Colonic mucosa (tissue), 4 donors: ENCODE data around the gene ABCB11. TPM values are rescaled to one million over a fixed set of nuclear protein-coding genes. Genes with fewer than 3 reads are reported as not detected.

ENCODE experiments used
- DNase-seq: peaks from one replicate; pipeline ENCODE4 v3.0.0-alpha.2; 2020
- H3K27ac ChIP-seq: fragments of 200-600 bp; one replicate; pipeline ENCODE4 v1.8.0; 2021
- H3K27me3 ChIP-seq: fragments of 200-600 bp; one replicate; pipeline ENCODE4 v1.8.0; 2021
- H3K36me3 ChIP-seq: fragments of 200-600 bp; one replicate; pipeline ENCODE4 v1.8.0; 2021
- H3K4me1 ChIP-seq: fragments of 200-600 bp; one replicate; pipeline ENCODE4 v1.8.0; 2021; ENCODE audit warnings: mild to moderate bottlenecking
- H3K4me3 ChIP-seq: fragments of 200-600 bp; one replicate; pipeline ENCODE4 v1.8.0; 2021
- H3K9ac ChIP-seq, 2 donors: one replicate each; pipeline ENCODE4 v1.7.0; 2013; ENCODE audit warnings: control low read depth in 2 of 2, low read depth in 2 of 2, low read length in 2 of 2
- H3K9me3 ChIP-seq: fragments of 200-600 bp; one replicate; pipeline ENCODE4 v1.8.0; 2021
- intact Hi-C: fragments of 100-400 bp; cut with DNase I; formaldehyde crosslinking; loops from one replicate; pipeline ENCODE4 v1.14.1; 2022
- total RNA-seq, 2 donors: library from RNA; stranded (reverse); fragmentation: NEBNext Ultra II Directional in 1 of 2; extraction: Animal tissue kit (Norgen Biotek cat#: 25700) in 1 of 2; gene quantifications; one replicate each; pipeline ENCODE4 v1.2.1, GENCODE V29; 2021
- TF ChIP-seq, protein P1 (sequence below): fragments of 200-600 bp; IDR thresholded peaks from one replicate; pipeline ENCODE4 v1.8.0; 2022; ENCODE audit warnings: antibody characterized with exemption, mild to moderate bottlenecking
- donor health status: healthy.
- donor health status: DM: no; HTN: no; CAD: no.
- donor health status: DM: no; HTN: no; CAD: no.

Gene ABCB11
- total RNA-seq, 2 donors from 2014 or later: 0.74 to 1.1 TPM

DNA sequence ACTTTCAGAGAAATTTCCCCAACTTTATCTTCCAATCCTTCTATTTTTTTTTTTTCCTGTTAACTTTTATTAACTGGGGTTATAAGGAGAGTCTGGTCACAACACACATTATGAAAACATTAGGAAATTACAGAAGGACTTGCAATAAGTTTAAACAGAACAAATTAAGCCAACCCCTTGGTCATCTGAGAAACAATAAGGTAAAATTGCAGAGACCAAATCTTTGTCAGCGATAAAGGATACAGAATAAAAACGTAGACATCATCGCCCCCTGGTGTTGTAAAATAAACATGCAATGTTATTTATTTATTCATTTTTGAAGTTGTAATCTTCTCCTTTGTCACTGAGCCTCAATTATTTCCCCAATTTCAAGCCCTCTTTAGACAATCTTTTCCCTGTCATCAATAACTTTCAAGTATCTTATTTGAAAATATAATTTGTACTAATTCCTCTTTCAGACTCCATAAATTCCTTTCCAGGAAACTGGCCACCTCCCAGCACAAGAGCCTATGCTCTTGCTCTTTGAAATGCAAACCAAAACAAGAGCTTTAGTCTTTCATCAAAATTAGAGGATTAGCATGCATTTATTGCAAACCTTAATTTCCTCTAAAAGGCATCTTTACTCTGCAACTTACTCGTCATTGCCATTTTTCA is 110.5 kb downstream of the ABCB11 start:
- no peak overlapping the region for H3K9ac ChIP-seq
- no peaks in the 10 kb centered on the region for H3K36me3 ChIP-seq
- no peaks in the 10 kb centered on the region for H3K4me1 ChIP-seq
- no peaks in the 10 kb centered on the region for H3K9me3 ChIP-seq
- H3K4me3 ChIP-seq: no peak overlapping the region
- no peaks in the 10 kb centered on the region for H3K27me3 ChIP-seq
- no peak overlapping the region for H3K27ac ChIP-seq
- intact Hi-C loops: loop anchor here (2.0 to 5.0 kb wide), 2 partner anchors 146 to 573 kb away; no protein-coding TSS in a partner anchor
- DNase-seq: no peak
- TF ChIP-seq, protein P1, sequence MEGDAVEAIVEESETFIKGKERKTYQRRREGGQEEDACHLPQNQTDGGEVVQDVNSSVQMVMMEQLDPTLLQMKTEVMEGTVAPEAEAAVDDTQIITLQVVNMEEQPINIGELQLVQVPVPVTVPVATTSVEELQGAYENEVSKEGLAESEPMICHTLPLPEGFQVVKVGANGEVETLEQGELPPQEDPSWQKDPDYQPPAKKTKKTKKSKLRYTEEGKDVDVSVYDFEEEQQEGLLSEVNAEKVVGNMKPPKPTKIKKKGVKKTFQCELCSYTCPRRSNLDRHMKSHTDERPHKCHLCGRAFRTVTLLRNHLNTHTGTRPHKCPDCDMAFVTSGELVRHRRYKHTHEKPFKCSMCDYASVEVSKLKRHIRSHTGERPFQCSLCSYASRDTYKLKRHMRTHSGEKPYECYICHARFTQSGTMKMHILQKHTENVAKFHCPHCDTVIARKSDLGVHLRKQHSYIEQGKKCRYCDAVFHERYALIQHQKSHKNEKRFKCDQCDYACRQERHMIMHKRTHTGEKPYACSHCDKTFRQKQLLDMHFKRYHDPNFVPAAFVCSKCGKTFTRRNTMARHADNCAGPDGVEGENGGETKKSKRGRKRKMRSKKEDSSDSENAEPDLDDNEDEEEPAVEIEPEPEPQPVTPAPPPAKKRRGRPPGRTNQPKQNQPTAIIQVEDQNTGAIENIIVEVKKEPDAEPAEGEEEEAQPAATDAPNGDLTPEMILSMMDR: peak; percentile 71

DNA sequence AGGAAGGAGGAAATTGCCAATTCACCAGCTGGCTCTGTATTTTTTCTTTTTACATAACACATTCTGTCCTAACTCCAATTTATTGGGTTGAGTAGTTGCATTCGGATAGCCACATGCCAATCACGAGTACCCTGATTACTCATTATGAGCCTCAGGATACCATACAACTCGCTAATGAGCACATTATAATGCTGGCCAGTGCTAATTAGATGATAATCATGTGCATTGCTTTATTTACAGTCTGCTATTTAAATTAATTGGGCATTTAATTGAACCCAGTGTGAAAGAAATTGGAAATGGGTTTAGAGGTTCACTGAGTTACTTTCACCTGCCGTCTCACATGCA is 114.8 kb downstream of the ABCB11 start:
- intact Hi-C loops: no loop called here

DNA sequence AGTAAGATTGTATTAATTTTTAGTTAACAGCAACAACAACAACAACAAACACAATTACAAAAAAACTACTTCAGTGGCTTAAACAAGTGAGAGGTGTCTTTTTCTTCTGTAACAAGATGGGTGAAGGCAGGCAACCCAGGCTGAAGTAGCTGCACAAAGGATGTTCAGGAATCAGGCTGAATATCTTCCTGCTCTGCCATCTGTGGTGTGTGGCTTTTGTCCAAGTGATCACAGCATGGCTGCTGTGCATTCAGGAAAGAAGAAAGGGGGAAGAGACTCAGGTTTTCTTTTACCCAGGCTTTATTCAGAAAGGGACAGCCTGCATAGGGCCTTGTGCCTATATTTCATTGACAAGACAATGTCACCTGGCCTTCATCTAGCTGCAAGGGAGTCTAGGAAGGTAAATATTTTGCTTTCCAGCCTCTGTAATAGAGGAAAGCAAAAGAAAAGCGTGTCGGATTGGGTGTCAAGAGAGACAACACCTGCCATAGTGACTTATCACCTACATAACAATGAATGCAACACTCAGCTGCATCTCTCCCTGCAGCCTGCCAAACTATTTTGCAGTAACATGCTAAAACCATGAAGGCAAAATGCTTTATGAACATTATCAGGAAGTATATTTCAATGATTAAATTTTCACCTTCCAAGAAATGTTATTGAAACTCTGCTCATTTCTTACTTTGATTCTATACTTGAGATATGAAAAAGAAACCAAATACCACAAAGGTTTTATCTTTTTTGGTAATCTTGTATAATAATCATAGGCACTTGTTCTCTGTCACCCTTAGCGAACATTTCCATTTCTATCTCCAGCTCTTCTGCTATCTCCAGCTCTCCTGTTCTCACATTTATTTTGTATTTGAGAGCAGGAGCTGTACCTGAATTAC is 115.4 kb downstream of the ABCB11 start:
- intact Hi-C loops: no loop called here

More for the DNA sequence above, 114.8 kb downstream of the ABCB11 start:
- Histone ChIP-seq H3K27me3 (no peaks in the 10 kb centered on the region), H3K9ac (no peak overlapping the region), H3K4me3 (no peak overlapping the region), H3K27ac (no peak overlapping the region), H3K9me3 (no peaks in the 10 kb centered on the region), H3K36me3 (no peaks in the 10 kb centered on the region), H3K4me1 (no peaks in the 10 kb centered on the region)
- TF ChIP-seq, protein P1: no peak
- DNase-seq: no peak

DNA sequence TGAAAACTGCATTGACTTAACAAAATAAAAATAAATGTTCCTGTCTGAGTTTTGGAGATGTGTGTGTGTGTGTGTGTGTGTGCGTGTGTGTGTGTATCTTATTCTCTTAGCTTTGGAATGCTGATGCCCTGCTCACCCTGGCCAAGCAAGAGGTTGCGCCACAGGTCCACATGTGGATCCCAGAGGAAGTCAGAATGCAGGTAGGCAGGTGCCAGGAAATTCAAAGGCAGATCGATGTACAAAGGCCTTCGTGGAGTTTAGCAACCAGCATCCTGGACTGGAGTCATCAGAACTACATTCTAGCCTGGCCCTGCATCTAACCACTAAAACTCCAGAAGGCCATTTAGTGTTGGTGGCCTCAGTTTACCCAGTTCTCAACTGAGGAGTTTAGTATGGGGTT is 117.6 kb downstream of the ABCB11 start:
- intact Hi-C loops: no loop called here
- DNase-seq: no peak

More for the DNA sequence above, 115.4 kb downstream of the ABCB11 start:
- no peak overlapping the region for H3K27ac ChIP-seq
- TF ChIP-seq, protein P1: no peak
- no peaks in the 10 kb centered on the region for H3K36me3 ChIP-seq
- no peak for DNase-seq
- no peak overlapping the region for H3K4me3 ChIP-seq
- H3K9me3 ChIP-seq: no peaks in the 10 kb centered on the region
- no peaks in the 10 kb centered on the region for H3K4me1 ChIP-seq
- no peak overlapping the region for H3K9ac ChIP-seq
- no peaks in the 10 kb centered on the region for H3K27me3 ChIP-seq

DNA sequence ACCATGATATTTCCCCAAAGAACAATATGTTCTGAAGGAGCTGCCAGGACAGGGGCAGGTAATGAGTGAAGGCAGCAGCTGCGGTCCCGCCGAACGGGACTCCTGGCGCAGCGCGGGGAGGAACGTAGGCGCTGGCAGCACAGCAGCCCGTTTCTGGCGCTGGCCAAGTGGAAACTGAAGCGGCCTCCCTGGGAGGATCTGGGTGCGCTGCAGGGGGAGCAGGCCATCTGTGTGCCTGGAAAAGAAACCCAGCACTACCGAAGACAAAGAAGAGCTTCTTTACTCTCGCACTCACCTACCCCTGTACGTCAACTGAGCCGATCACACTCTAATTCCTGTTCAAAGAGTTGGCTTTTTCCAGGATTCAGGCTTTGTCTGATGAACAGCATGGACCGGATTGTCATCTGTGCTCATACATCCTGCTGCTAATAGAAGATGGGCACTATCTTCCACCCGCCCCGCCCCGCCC is 118.2 kb downstream of the ABCB11 start:
- Histone ChIP-seq H3K4me3 (peak overlapping the region; percentile 4), H3K36me3 (no peaks in the 10 kb centered on the region), H3K27me3 (no peaks in the 10 kb centered on the region), H3K9ac (no peak overlapping the region), H3K9me3 (no peaks in the 10 kb centered on the region), H3K27ac (no peak overlapping the region), H3K4me1 (no peaks in the 10 kb centered on the region)
- TF ChIP-seq, protein P1: no peak
- DNase-seq: no peak
- intact Hi-C loops: no loop called here

More for the DNA sequence above, 117.6 kb downstream of the ABCB11 start:
- Histone ChIP-seq H3K4me3 (no peak overlapping the region), H3K4me1 (no peaks in the 10 kb centered on the region), H3K36me3 (no peaks in the 10 kb centered on the region), H3K9me3 (no peaks in the 10 kb centered on the region), H3K27ac (no peak overlapping the region), H3K9ac (no peak overlapping the region), H3K27me3 (no peaks in the 10 kb centered on the region)
- TF ChIP-seq, protein P1: no peak
